ENCODE results near the gene ESRRB. TPM values are rescaled to one million over a fixed set of nuclear protein-coding genes. Genes with fewer than 3 reads are reported as not detected.

Gene ESRRB
- polyA plus RNA-seq, 1 of the 3 experiments (the other 2 are of a cell fraction), result 0.05 TPM

GRCh38 chr14:76408877-76409276 lies 32.9 kb downstream of the ESRRB start:
- Histone ChIP-seq H3K9me3 (no peaks in the 10 kb centered on the region), H3K27me3 (ENCODE audit: insufficient read depth) (peaks cover 12% of the 10 kb centered on the region; the same call in 1 of the 2 replicates), H3K4me3 (ENCODE audit: low read depth in 2 of 2, low read length in 1 of 2) (no peak overlapping the region), H3K79me2 (ENCODE audit: insufficient read depth) (no peaks in the 10 kb centered on the region), H3K4me1 (ENCODE audit: control insufficient read depth in 1 of 2, insufficient read depth in 2 of 2, low read depth in 1 of 2, low read length in 1 of 2) (no peaks in the 10 kb centered on the region), H3K36me3 (replicated peaks in 1 of 2; ENCODE audit: control insufficient read depth in 1 of 2, insufficient read depth in 2 of 2, low read length in 1 of 2) (no peaks in the 10 kb centered on the region), H3K27ac (ENCODE audit: low read depth in 2 of 2, low read length in 1 of 2) (no peak overlapping the region), H3K9ac (no peak overlapping the region), H4K20me1 (ENCODE audit: insufficient read depth) (no peaks in the 10 kb centered on the region), H2AFZ (ENCODE audit: low read depth) (no peak overlapping the region), H3F3A (replicated peaks; ENCODE audit: insufficient read depth) (no peaks in the 10 kb centered on the region), H3K9me2 (no peaks in the 10 kb centered on the region), H3K4me2 (no peak overlapping the region)
- CTCF ChIA-PET, result interaction anchor here (1.0 to 2.1 kb wide), 4 partner anchors 22 to 324 kb away, joined by 4 to 7 read pairs (median 5); no protein-coding TSS in a partner anchor
- POLR2A ChIA-PET, result no interaction called here
- 82% methylated on average over 1 of the region's 1 CpG for WGBS (ENCODE audit: low lambda C conversion rate)
- TF ChIP-seq USF2 (IDR thresholded peaks at IDR 0.05; ENCODE audit: borderline replicate concordance, low read depth, low read length), result no peak
- DNase-seq, result no peak

- H3K4me3 ChIP-seq (ENCODE audit: low read depth in 2 of 2, low read length in 1 of 2), result no peak overlapping the region
- no peaks in the 10 kb centered on the region for H3K79me2 ChIP-seq (ENCODE audit: insufficient read depth)
- no peaks in the 10 kb centered on the region for H3K9me3 ChIP-seq
- H4K20me1 ChIP-seq (ENCODE audit: insufficient read depth), result no peaks in the 10 kb centered on the region
- no peaks in the 10 kb centered on the region for H3K9me2 ChIP-seq
- H2AFZ ChIP-seq (ENCODE audit: low read depth), result no peak overlapping the region
- POLR2A ChIA-PET, result no interaction called here
- H3F3A ChIP-seq (replicated peaks; ENCODE audit: insufficient read depth), result no peaks in the 10 kb centered on the region
- WGBS (ENCODE audit: low lambda C conversion rate), result 43% methylated on average over 5 of the region's 5 CpGs
- no peak overlapping the region for H3K4me2 ChIP-seq
- CTCF ChIA-PET, result interaction anchor here (0.9 to 1.1 kb wide), 2 partner anchors 13 to 25 kb away, joined by 3 read pairs; no protein-coding TSS in a partner anchor
- no peak overlapping the region for H3K27ac ChIP-seq (ENCODE audit: low read depth in 2 of 2, low read length in 1 of 2)
- TF ChIP-seq PBX3 (IDR thresholded peaks at IDR 0.05) (no peak), USF2 (IDR thresholded peaks at IDR 0.05; ENCODE audit: borderline replicate concordance, low read depth, low read length) (no peak), FOXJ3 (CRISPR knock-in tag; IDR thresholded peaks at IDR 0.05) (no peak), NRF1 (IDR thresholded peaks at IDR 0.05; ENCODE audit: low read depth, low read length) (no peak), ELF1 (IDR thresholded peaks at IDR 0.05) (no peak), MAX (IDR thresholded peaks at IDR 0.05; ENCODE audit: low read depth) (no peak), EP300 (IDR thresholded peaks at IDR 0.05; ENCODE audit: borderline replicate concordance in 1 of 2, low read depth in 1 of 2, low read length in 1 of 2) (no peak), TAF1 (IDR thresholded peaks at IDR 0.05; ENCODE audit: borderline replicate concordance, low read depth, low read length) (no peak), SMC3 (IDR thresholded peaks at IDR 0.05; ENCODE audit: low read depth, low read length) (no peak), POLR2AphosphoS5 (IDR thresholded peaks at IDR 0.05; ENCODE audit: low read depth, low read length) (no peak), GABPA (IDR thresholded peaks at IDR 0.05; ENCODE audit: low read depth) (no peak), IRF3 (IDR thresholded peaks at IDR 0.05; ENCODE audit: low read depth, low read length) (no peak), REST (IDR thresholded peaks at IDR 0.05; ENCODE audit: low read depth, low read length) (no peak), EZH2phosphoT487 (IDR thresholded peaks at IDR 0.05; ENCODE audit: borderline replicate concordance, low read depth) (no peak), MXI1 (IDR thresholded peaks at IDR 0.05; ENCODE audit: low read depth, low read length) (no peak)
- H3K36me3 ChIP-seq (replicated peaks in 1 of 2; ENCODE audit: control insufficient read depth in 1 of 2, insufficient read depth in 2 of 2, low read length in 1 of 2), result no peaks in the 10 kb centered on the region
- no peaks in the 10 kb centered on the region; a peak in 1 of 4 replicates for H3K4me1 ChIP-seq (ENCODE audit: control insufficient read depth in 1 of 2, insufficient read depth in 2 of 2, low read depth in 1 of 2, low read length in 1 of 2)
- no peak for DNase-seq
- peaks cover 6% of the 10 kb centered on the region; the same call in 1 of the 2 replicates for H3K27me3 ChIP-seq (ENCODE audit: insufficient read depth)
- H3K9ac ChIP-seq, result no peak overlapping the region
These were observed 36.6 kb downstream of the ESRRB start for GRCh38 chr14:76412501-76412900.
